HL-60 (cell line): Measurements from ENCODE around the gene TGFB1.
A peak's percentile ranks its signal among the peaks of the same experiment; 100 is the strongest.

Experiments used
- CTCF ChIP-seq: IDR thresholded peaks from one replicate; pipeline ENCODE4 v1.5.1; 2011; ENCODE audit warnings: low read length, control low read depth, inconsistent platforms; ENCODE audit not compliant: insufficient read depth
- POLR2AphosphoS5 ChIP-seq: IDR thresholded peaks from 2 replicates; pipeline ENCODE4 v1.6.1; 2012; ENCODE audit warnings: low read depth
- REST ChIP-seq: IDR thresholded peaks from 2 replicates; pipeline ENCODE4 v1.6.1; 2012; ENCODE audit warnings: low read depth; ENCODE audit not compliant: insufficient replicate concordance
- SPI1 ChIP-seq: IDR thresholded peaks from 2 replicates; pipeline ENCODE4 v1.6.1; 2012; ENCODE audit warnings: low read depth, mild to moderate bottlenecking, borderline replicate concordance

- TF ChIP-seq CTCF, result peak; percentile 35
- TF ChIP-seq REST, result no peak
- no peak; the same call in 1 of the 2 replicates for TF ChIP-seq POLR2AphosphoS5
- no peak for TF ChIP-seq SPI1
These were observed 32.0 kb downstream of the TGFB1 start for GRCh38 chr19:41321600-41322270.
